ENCODE measurements around the gene TEAD1. TPM values are rescaled to one million over a fixed set of nuclear protein-coding genes. Genes with fewer than 3 reads are reported as not detected.
A peak's percentile ranks its signal among the peaks of the same experiment; 100 is the strongest.

Gene TEAD1
- polyA plus RNA-seq, 5 donors: 47.5 to 104 (median 79.0) TPM

GRCh38 chr11:12762696-12763324, 88.6 kb downstream of the TEAD1 start:
- DNase-seq: no peak

- no peak for DNase-seq
Observed at GRCh38 chr11:12764187-12764914, 90.1 kb downstream of the TEAD1 start.

GRCh38 chr11:12765428-12765827, 91.2 kb downstream of the TEAD1 start:
- peak; percentile 78 to 81 for DNase-seq

- no peak for DNase-seq
Observed at GRCh38 chr11:12767027-12767426, 92.8 kb downstream of the TEAD1 start.

GRCh38 chr11:12767577-12767976, 93.4 kb downstream of the TEAD1 start:
- DNase-seq: no peak

GRCh38 chr11:12768726-12769673, 94.8 kb downstream of the TEAD1 start:
- DNase-seq: no peak

- DNase-seq: no peak
Observed at GRCh38 chr11:12769834-12770345, 95.7 kb downstream of the TEAD1 start.

- DNase-seq: no peak
Observed at GRCh38 chr11:12770435-12770834, 96.2 kb downstream of the TEAD1 start.

GRCh38 chr11:12770966-12771597, 96.9 kb downstream of the TEAD1 start:
- no peak for DNase-seq

- DNase-seq: no peak
Observed at GRCh38 chr11:12771875-12772274, 97.7 kb downstream of the TEAD1 start.

GRCh38 chr11:12772324-12772723, 98.1 kb downstream of the TEAD1 start:
- DNase-seq: no peak

GRCh38 chr11:12773591-12773990, 99.4 kb downstream of the TEAD1 start:
- DNase-seq: no peak

- no peak for DNase-seq
Observed at GRCh38 chr11:12775955-12776354, 101.7 kb downstream of the TEAD1 start.

GRCh38 chr11:12777208-12777874, 103.1 kb downstream of the TEAD1 start:
- no peak for DNase-seq

GRCh38 chr11:12778240-12778905, 104.2 kb downstream of the TEAD1 start:
- DNase-seq: no peak

- no peak for DNase-seq
Observed at GRCh38 chr11:12783765-12784164, 109.5 kb downstream of the TEAD1 start.

GRCh38 chr11:12784445-12784844, 110.2 kb downstream of the TEAD1 start:
- no peak for DNase-seq

GRCh38 chr11:12784987-12785386, 110.8 kb downstream of the TEAD1 start:
- DNase-seq: no peak

- no peak for DNase-seq
Observed at GRCh38 chr11:12785901-12786300, 111.7 kb downstream of the TEAD1 start.

GRCh38 chr11:12786450-12786849, 112.2 kb downstream of the TEAD1 start:
- no peak for DNase-seq

GRCh38 chr11:12786891-12787290, 112.7 kb downstream of the TEAD1 start:
- DNase-seq: no peak
